ENCODE results near the gene FNDC5. TPM values are rescaled to one million over a fixed set of nuclear protein-coding genes. Genes with fewer than 3 reads are reported as not detected.
A peak's percentile ranks its signal among the peaks of the same experiment; 100 is the strongest.

FNDC5 gene
- total and polyA plus RNA-seq, 9 of the 15 experiments (the other 6 are each of a cell fraction or from before 2014, with no cell fraction given), result 0.06 to 2.1 (median 0.22) TPM

- in situ Hi-C loops (cut with MboI) (loop anchor here (25.0 kb wide), 1 partner anchor 725 kb away; no protein-coding TSS in a partner anchor), intact Hi-C loops (cut with micrococcal nuclease) (no loop called here)
- H3K4me1 ChIP-seq (replicated peaks in 1 of 2; ENCODE audit: control insufficient read depth in 2 of 2, insufficient read depth in 2 of 2, low read length in 2 of 2), result peaks cover 0 to 25% of the 10 kb centered on the region in 2 experiments; a peak in 3 of 5 replicates
- no peak for FAIRE-seq
- H3K27ac ChIP-seq (ENCODE audit: extremely low read depth, low read depth, low read length), result no peak overlapping the region; the same call in 2 of the 3 replicates
- no peaks in the 10 kb centered on the region for H3K79me2 ChIP-seq (ENCODE audit: control insufficient read depth, insufficient read depth, low read length)
- H2AFZ ChIP-seq (ENCODE audit: low read depth, low read length), result no peak overlapping the region
- peaks cover 9 to 57% of the 10 kb centered on the region in 2 experiments; a peak in 4 of 5 replicates for H3K27me3 ChIP-seq (ENCODE audit: control insufficient read depth in 2 of 2, insufficient read depth in 2 of 2, low read length in 2 of 2)
- no peak; the same call in 2 of the 3 replicates for ATAC-seq
- H3K9me1 ChIP-seq (ENCODE audit: control insufficient read depth, insufficient read depth, low read length), result no peaks in the 10 kb centered on the region
- no peak for DNase-seq (ENCODE audit: extremely low read depth in 1 of 4, low spot score in 3 of 4)
- H3K4me2 ChIP-seq (ENCODE audit: insufficient read depth, low read length), result no peak overlapping the region
- ChIA-PET POLR2A (interaction anchor here (1.2 kb wide), 1 partner anchor 10 kb away, joined by 3 read pairs; no protein-coding TSS in a partner anchor), CTCF (ENCODE audit: low intra/inter-chr PET ratio) (interaction anchor here (1.1 to 1.2 kb wide), 3 partner anchors 10 to 486 kb away, joined by 3 to 4 read pairs (median 3); no protein-coding TSS in a partner anchor)
- H3K9me3 ChIP-seq (replicated peaks; ENCODE audit: control insufficient read depth, insufficient read depth, low read depth, low read length), result no peaks in the 10 kb centered on the region
- no peaks in the 10 kb centered on the region for H3K36me3 ChIP-seq (ENCODE audit: control insufficient read depth, insufficient read depth, low read length)
- H3K9ac ChIP-seq (ENCODE audit: insufficient read depth in 1 of 2, low read depth in 2 of 2, low read length in 2 of 2), result no peak overlapping the region
- 23% methylated on average over 17 of the region's 19 CpGs for WGBS (ENCODE audit: insufficient coverage, low coverage, missing lambda C conversion rate)
- H4K20me1 ChIP-seq (replicated peaks; ENCODE audit: control insufficient read depth, insufficient read depth, low read length), result peaks cover 36% of the 10 kb centered on the region
- H3K4me3 ChIP-seq, result no peak overlapping the region
- BruUV-seq (replicated peaks), result no TSS peak
- no peak for TF ChIP-seq MTF1 (CRISPR knock-in tag; IDR thresholded peaks at IDR 0.05; ENCODE audit: borderline replicate concordance)
- TF ChIP-seq RBFOX2 (IDR thresholded peaks at IDR 0.05; ENCODE audit: low read depth, low read length), result no peak
- no peak for TF ChIP-seq CUX1 (CRISPR knock-in tag; IDR thresholded peaks at IDR 0.05)
- TF ChIP-seq NR4A1 (CRISPR knock-in tag; IDR thresholded peaks at IDR 0.05), result no peak
- TF ChIP-seq NR4A1 (tag; IDR thresholded peaks at IDR 0.05), result 0 out of 2 replicates have a peak, but pooled peaks have one; percentile 3
- no peak for TF ChIP-seq ID3 (CRISPR knock-in tag; IDR thresholded peaks at IDR 0.05)
- peak; percentile 58; the same call in 1 of the 2 replicates for TF ChIP-seq ID3 (tag; IDR thresholded peaks at IDR 0.05)
- 0 out of 2 replicates have a peak, but pooled peaks have one; percentile 6 for TF ChIP-seq ZFP91 (CRISPR knock-in tag; IDR thresholded peaks at IDR 0.05)
- no peak for TF ChIP-seq CBX3 (IDR thresholded peaks at IDR 0.05; ENCODE audit: borderline replicate concordance in 1 of 2, low read length in 2 of 2)
- no peak for TF ChIP-seq RAD21 (CRISPR knock-in tag; conservative IDR thresholded peaks at IDR 0.05 in 1 of 2, IDR thresholded peaks at IDR 0.05 in 1 of 2)
- no peak for TF ChIP-seq ZNF184 (CRISPR knock-in tag; IDR thresholded peaks at IDR 0.05)
- TF ChIP-seq ZNF165 (CRISPR knock-in tag; IDR thresholded peaks at IDR 0.05; ENCODE audit: borderline replicate concordance), result no peak
- TF ChIP-seq ELF1 (tag; IDR thresholded peaks at IDR 0.05), result no peak
Observed at GRCh38 chr1:32886828-32887414, 16.2 kb upstream of the FNDC5 start.

All from K562 (cell line).